GM12864 (cell line): Measurements from ENCODE around the gene REXO2.
A peak's percentile ranks its signal among the peaks of the same experiment; 100 is the strongest.

Experiments
- DNase-seq: peaks from one replicate; pipeline ENCODE4 v3.0.0-alpha.2; 2011; ENCODE audit warnings: low read depth
- H3K4me3 ChIP-seq: 2 replicates; pipeline ENCODE4 v1.5.1; 2011; ENCODE audit warnings: mild to moderate bottlenecking, low read depth, low read length, control low read depth
- TF ChIP-seq, protein P1 (sequence below): IDR thresholded peaks from 2 replicates; pipeline ENCODE4 v1.5.1; 2011; ENCODE audit warnings: low read depth, mild to moderate bottlenecking, moderate library complexity, low read length, control low read depth, inconsistent platforms; ENCODE audit errors: missing control alignments

REXO2 gene

GRCh38 chr11:114439229-114440120 is at the start of gene REXO2:
TSS of gene REXO2 (plus strand) at chr11:114439467. CDS start at chr11:114439529, 62 bp downstream.
- TF ChIP-seq, protein P1, sequence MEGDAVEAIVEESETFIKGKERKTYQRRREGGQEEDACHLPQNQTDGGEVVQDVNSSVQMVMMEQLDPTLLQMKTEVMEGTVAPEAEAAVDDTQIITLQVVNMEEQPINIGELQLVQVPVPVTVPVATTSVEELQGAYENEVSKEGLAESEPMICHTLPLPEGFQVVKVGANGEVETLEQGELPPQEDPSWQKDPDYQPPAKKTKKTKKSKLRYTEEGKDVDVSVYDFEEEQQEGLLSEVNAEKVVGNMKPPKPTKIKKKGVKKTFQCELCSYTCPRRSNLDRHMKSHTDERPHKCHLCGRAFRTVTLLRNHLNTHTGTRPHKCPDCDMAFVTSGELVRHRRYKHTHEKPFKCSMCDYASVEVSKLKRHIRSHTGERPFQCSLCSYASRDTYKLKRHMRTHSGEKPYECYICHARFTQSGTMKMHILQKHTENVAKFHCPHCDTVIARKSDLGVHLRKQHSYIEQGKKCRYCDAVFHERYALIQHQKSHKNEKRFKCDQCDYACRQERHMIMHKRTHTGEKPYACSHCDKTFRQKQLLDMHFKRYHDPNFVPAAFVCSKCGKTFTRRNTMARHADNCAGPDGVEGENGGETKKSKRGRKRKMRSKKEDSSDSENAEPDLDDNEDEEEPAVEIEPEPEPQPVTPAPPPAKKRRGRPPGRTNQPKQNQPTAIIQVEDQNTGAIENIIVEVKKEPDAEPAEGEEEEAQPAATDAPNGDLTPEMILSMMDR, result peak; percentile 37
- H3K4me3 ChIP-seq, result peak within 1 kb of the TSS; percentile 97
- DNase-seq, result peak; percentile 87

DNA sequence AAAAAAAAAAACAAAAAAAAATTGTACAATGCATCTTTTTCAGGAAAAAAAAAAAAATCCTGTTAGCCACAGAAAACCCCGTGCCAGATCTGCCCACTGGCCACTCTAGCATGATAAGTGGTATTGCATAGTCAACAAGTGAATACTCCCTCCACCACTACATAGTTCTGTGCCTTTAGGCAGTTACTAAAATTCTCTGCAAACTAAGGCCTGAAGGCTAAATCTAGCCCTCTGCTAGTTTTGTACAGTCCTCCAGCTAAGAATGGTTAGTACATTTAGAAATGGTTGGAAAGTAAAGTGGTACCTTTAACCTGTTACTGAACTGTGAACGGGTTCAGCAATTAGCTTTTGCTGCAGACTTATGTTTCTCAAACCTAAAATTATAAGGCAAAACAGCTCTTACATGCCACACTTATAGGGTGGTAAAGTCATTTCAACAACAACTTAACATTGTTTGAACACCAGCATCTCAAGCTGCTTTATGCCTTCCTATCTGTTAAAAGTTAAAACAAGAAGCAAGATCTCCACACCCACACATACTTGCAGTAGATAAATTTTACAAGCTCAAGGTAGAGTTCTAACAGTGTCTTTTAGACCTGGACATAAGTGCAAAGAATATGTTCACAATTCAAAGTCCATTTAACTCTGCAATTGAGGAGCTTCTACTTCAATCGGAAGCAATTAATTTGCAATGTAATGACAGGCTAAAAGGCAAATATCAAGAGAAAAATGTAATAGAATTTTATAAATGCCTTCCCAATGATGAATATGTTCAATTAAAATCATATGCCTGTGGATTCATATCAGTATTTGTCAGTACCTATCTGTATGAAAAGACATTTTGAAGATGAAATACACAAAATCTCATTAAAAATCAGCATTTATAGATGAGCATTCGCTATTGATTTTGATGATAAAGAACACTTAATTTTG is 46.3 kb upstream of the REXO2 start:
- no peak for DNase-seq
- no peak overlapping the region for H3K4me3 ChIP-seq
- TF ChIP-seq, protein P1, result no peak

- H3K4me3 ChIP-seq, result no peak overlapping the region
- TF ChIP-seq, protein P1, result peak; percentile 38
- no peak for DNase-seq
These were observed 43.5 kb upstream of the REXO2 start for GRCh38 chr11:114395736-114396135.

GRCh38 chr11:114396916-114397315 is 42.4 kb upstream of the REXO2 start:
- TF ChIP-seq, protein P1, result no peak
- DNase-seq, result no peak
- H3K4me3 ChIP-seq, result no peak overlapping the region

DNA sequence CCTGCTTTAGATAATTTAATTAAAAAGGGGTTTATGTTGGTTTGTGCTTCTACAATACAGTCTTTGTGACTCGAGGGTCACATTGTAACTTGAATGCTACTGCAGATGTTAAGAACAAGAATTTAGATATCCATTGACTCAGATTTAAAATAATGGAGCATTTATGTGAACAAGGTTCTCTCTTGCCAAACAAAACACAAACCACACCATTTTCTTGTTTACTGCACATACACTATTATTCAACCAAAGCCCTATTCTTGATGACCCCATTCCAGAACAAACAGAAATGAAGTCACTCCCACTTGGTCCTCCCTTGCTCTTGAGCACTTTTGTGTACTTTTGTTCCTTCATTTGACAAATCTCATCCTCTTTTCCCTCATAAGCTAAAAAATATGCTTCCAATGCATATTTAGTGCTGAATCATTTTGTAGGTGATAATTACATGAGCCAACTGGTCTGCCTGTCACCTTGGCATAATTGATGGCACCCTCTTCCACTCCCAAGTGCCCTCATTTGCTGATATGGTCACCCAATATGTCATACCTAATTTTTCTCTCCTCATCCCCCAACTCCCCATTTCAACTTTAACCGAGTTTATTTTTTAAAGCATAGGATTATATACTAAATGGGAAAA is 41.8 kb upstream of the REXO2 start:
- TF ChIP-seq, protein P1, result no peak
- no peak overlapping the region for H3K4me3 ChIP-seq
- no peak for DNase-seq

GRCh38 chr11:114398303-114398920 is 40.9 kb upstream of the REXO2 start:
- no peak overlapping the region for H3K4me3 ChIP-seq
- TF ChIP-seq, protein P1, result no peak
- DNase-seq, result no peak
